ENCODE data around the gene CDC25C. TPM values are rescaled to one million over a fixed set of nuclear protein-coding genes. Genes with fewer than 3 reads are reported as not detected.

CDC25C gene
- total and polyA plus RNA-seq, 9 of the 15 experiments (the other 6 are each of a cell fraction or from before 2014, with no cell fraction given) = 19.1 to 63.7 (median 31.9) TPM

DNA sequence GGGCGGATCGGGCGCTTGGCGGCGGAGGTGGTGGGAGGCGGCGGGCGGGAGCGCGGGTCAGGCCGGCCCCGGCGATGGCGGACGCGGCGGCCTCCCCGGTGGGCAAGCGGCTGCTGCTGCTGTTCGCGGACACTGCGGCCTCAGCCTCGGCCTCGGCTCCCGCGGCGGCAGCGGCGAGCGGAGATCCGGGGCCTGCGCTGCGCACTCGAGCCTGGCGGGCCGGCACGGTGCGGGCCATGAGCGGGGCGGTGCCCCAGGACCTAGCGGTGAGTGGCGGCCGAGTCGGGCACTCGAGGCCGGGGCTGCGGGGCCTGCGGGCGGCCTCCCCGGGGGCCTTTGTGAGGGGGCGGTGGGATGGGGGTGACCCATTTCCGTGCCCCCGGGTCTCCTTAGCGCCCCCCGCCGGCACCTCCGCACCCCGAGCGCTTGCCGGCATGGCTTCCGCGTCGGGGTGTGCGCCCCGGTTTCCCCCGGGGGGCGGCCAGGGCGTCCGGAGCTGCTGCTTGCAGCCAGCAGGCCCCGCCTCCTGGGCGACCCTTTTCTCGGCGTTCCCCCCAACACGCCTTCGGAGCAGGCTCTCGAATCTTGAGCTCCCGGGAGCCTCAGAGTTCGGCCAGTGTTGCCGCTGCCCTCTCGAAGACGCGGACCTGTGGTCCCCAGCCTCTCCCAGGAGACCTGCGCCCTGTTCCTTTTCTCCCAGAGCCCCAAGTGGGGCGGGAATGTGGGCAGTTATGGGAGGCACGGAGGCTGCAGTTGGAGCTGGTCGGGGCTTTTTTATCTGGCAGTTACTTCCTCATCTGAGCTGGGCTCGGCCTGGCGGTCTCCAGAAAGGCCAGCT, 21.3 kb upstream of the CDC25C start:
- peaks cover 6 to 15% of the 10 kb centered on the region in 2 experiments; a peak in 4 of 5 replicates for H3K4me1 ChIP-seq (replicated peaks in 1 of 2; ENCODE audit: control insufficient read depth in 2 of 2, insufficient read depth in 2 of 2, low read length in 2 of 2)
- H3K9me1 ChIP-seq (ENCODE audit: control insufficient read depth, insufficient read depth, low read length) = no peaks in the 10 kb centered on the region
- peak overlapping the region; percentile 97 for H3K9ac ChIP-seq (ENCODE audit: insufficient read depth in 1 of 2, low read depth in 2 of 2, low read length in 2 of 2)
- peak overlapping the region; percentile 84 for H3K4me2 ChIP-seq (ENCODE audit: insufficient read depth, low read length)
- ChIA-PET CTCF (ENCODE audit: low intra/inter-chr PET ratio) (interaction anchor here (0.6 to 2.6 kb wide), 4 partner anchors 11 to 89 kb away, joined by 3 to 31 read pairs (median 4); partner anchors contain the start of gene FAM53C), POLR2A (interaction anchor here (0.6 to 10.3 kb wide), 20 partner anchors 8 to 1124 kb away, joined by 3 to 416 read pairs (median 4); partner anchors contain the start of genes BRD8, CDC23, CDC25C and EGR1)
- FAIRE-seq (no peak), ATAC-seq (peak; percentile 66), DNase-seq (ENCODE audit: extremely low read depth in 1 of 4, low spot score in 3 of 4) (peak; percentile 72 to 83 (median 80))
- in situ Hi-C loops (cut with MboI) = no loop called here
- H3K9me3 ChIP-seq (replicated peaks; ENCODE audit: control insufficient read depth, insufficient read depth, low read depth, low read length) = peaks cover 5% of the 10 kb centered on the region
- peaks cover 53% of the 10 kb centered on the region for H3K79me2 ChIP-seq (ENCODE audit: control insufficient read depth, insufficient read depth, low read length)
- no peaks in the 10 kb centered on the region for H3K27me3 ChIP-seq (ENCODE audit: control insufficient read depth in 2 of 2, insufficient read depth in 2 of 2, low read length in 2 of 2)
- H3K27ac ChIP-seq (ENCODE audit: extremely low read depth, low read depth, low read length) = peak overlapping the region; percentile 93
- H3K4me3 ChIP-seq = peak overlapping the region; percentile 96
- under 1% methylated on average over 35 of the region's 88 CpGs for WGBS (ENCODE audit: insufficient coverage, low coverage, missing lambda C conversion rate)
- peak overlapping the region; percentile 79 for H2AFZ ChIP-seq (ENCODE audit: low read depth, low read length)
- peaks cover 20% of the 10 kb centered on the region for H4K20me1 ChIP-seq (replicated peaks; ENCODE audit: control insufficient read depth, insufficient read depth, low read length)
- H3K36me3 ChIP-seq (ENCODE audit: control insufficient read depth, insufficient read depth, low read length) = peaks cover 24% of the 10 kb centered on the region; the same call in 2 of the 3 replicates
- no TSS peak for BruUV-seq (replicated peaks)
- intact Hi-C loops (cut with micrococcal nuclease) = loop anchor here (2.0 to 5.0 kb wide), 2 partner anchors 14 to 171 kb away; partner anchors contain the start of gene FAM53C
- TF ChIP-seq PHF8 (IDR thresholded peaks at IDR 0.05; ENCODE audit: borderline replicate concordance, low read length) = peak; percentile 84
- TF ChIP-seq, protein P1, sequence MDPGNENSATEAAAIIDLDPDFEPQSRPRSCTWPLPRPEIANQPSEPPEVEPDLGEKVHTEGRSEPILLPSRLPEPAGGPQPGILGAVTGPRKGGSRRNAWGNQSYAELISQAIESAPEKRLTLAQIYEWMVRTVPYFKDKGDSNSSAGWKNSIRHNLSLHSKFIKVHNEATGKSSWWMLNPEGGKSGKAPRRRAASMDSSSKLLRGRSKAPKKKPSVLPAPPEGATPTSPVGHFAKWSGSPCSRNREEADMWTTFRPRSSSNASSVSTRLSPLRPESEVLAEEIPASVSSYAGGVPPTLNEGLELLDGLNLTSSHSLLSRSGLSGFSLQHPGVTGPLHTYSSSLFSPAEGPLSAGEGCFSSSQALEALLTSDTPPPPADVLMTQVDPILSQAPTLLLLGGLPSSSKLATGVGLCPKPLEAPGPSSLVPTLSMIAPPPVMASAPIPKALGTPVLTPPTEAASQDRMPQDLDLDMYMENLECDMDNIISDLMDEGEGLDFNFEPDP (CRISPR knock-in tag; IDR thresholded peaks at IDR 0.05) = no peak
- no peak for TF ChIP-seq ESRRB (CRISPR knock-in tag; IDR thresholded peaks at IDR 0.05; ENCODE audit: borderline replicate concordance)
- TF ChIP-seq POLR2AphosphoS5 (IDR thresholded peaks at IDR 0.05; ENCODE audit: control insufficient read depth, insufficient read depth, low read depth, low read length) = 0 out of 2 replicates have a peak, but pooled peaks have one; percentile 28
- peak; percentile 50; the same call in 1 of the 2 replicates for TF ChIP-seq SUPT5H (IDR thresholded peaks at IDR 0.05)
- no peak for TF ChIP-seq GATA2 (CRISPR knock-in tag; IDR thresholded peaks at IDR 0.05)
- TF ChIP-seq, protein P2, sequence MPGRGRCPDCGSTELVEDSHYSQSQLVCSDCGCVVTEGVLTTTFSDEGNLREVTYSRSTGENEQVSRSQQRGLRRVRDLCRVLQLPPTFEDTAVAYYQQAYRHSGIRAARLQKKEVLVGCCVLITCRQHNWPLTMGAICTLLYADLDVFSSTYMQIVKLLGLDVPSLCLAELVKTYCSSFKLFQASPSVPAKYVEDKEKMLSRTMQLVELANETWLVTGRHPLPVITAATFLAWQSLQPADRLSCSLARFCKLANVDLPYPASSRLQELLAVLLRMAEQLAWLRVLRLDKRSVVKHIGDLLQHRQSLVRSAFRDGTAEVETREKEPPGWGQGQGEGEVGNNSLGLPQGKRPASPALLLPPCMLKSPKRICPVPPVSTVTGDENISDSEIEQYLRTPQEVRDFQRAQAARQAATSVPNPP (IDR thresholded peaks at IDR 0.05; ENCODE audit: borderline replicate concordance, insufficient read depth, insufficient read length) = no peak
- TF ChIP-seq, protein P3, sequence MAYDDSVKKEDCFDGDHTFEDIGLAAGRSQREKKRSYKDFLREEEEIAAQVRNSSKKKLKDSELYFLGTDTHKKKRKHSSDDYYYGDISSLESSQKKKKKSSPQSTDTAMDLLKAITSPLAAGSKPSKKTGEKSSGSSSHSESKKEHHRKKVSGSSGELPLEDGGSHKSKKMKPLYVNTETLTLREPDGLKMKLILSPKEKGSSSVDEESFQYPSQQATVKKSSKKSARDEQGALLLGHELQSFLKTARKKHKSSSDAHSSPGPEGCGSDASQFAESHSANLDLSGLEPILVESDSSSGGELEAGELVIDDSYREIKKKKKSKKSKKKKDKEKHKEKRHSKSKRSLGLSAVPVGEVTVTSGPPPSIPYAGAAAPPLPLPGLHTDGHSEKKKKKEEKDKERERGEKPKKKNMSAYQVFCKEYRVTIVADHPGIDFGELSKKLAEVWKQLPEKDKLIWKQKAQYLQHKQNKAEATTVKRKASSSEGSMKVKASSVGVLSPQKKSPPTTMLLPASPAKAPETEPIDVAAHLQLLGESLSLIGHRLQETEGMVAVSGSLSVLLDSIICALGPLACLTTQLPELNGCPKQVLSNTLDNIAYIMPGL (CRISPR knock-in tag; IDR thresholded peaks at IDR 0.05) = peak; percentile 88; the same call in 1 of the 2 replicates
- TF ChIP-seq, protein P4, sequence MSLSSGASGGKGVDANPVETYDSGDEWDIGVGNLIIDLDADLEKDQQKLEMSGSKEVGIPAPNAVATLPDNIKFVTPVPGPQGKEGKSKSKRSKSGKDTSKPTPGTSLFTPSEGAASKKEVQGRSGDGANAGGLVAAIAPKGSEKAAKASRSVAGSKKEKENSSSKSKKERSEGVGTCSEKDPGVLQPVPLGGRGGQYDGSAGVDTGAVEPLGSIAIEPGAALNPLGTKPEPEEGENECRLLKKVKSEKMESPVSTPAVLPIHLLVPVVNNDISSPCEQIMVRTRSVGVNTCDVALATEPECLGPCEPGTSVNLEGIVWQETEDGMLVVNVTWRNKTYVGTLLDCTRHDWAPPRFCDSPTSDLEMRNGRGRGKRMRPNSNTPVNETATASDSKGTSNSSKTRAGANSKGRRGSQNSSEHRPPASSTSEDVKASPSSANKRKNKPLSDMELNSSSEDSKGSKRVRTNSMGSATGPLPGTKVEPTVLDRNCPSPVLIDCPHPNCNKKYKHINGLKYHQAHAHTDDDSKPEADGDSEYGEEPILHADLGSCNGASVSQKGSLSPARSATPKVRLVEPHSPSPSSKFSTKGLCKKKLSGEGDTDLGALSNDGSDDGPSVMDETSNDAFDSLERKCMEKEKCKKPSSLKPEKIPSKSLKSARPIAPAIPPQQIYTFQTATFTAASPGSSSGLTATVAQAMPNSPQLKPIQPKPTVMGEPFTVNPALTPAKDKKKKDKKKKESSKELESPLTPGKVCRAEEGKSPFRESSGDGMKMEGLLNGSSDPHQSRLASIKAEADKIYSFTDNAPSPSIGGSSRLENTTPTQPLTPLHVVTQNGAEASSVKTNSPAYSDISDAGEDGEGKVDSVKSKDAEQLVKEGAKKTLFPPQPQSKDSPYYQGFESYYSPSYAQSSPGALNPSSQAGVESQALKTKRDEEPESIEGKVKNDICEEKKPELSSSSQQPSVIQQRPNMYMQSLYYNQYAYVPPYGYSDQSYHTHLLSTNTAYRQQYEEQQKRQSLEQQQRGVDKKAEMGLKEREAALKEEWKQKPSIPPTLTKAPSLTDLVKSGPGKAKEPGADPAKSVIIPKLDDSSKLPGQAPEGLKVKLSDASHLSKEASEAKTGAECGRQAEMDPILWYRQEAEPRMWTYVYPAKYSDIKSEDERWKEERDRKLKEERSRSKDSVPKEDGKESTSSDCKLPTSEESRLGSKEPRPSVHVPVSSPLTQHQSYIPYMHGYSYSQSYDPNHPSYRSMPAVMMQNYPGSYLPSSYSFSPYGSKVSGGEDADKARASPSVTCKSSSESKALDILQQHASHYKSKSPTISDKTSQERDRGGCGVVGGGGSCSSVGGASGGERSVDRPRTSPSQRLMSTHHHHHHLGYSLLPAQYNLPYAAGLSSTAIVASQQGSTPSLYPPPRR (CRISPR knock-in tag; IDR thresholded peaks at IDR 0.05; ENCODE audit: borderline replicate concordance) = no peak
- TF ChIP-seq GTF2E2 (tag; IDR thresholded peaks at IDR 0.05) = peak; percentile 83

Measured in K562 (cell line).